ENCODE data around the gene GPATCH2.

The GPATCH2 gene

DNA sequence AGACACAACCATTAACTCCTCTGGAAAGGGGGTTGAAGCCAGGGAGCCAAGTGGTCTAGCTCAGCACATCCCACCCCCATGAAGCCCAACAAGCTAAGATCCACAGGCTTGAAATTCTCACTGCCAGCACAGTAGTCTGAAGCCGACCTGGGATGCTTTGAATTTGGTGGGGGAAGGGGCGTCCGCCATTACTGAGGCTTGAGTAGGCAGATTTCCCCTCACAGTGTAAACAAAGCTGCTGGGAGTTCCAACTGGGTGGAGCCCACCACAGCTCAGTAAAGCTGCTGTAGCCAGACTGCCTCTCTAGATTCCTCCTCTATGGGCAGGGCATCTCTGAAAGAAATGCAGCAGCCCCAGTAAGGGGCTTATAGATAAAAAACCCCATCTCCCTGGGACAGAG is 193.5 kb downstream of the GPATCH2 start:
- TF ChIP-seq, protein P1, sequence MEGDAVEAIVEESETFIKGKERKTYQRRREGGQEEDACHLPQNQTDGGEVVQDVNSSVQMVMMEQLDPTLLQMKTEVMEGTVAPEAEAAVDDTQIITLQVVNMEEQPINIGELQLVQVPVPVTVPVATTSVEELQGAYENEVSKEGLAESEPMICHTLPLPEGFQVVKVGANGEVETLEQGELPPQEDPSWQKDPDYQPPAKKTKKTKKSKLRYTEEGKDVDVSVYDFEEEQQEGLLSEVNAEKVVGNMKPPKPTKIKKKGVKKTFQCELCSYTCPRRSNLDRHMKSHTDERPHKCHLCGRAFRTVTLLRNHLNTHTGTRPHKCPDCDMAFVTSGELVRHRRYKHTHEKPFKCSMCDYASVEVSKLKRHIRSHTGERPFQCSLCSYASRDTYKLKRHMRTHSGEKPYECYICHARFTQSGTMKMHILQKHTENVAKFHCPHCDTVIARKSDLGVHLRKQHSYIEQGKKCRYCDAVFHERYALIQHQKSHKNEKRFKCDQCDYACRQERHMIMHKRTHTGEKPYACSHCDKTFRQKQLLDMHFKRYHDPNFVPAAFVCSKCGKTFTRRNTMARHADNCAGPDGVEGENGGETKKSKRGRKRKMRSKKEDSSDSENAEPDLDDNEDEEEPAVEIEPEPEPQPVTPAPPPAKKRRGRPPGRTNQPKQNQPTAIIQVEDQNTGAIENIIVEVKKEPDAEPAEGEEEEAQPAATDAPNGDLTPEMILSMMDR (IDR thresholded peaks at IDR 0.05): no peak
- intact Hi-C loops (cut with DNase I; ENCODE audit: low total_unique reads): no loop called here
- peaks cover 11 to 21% (median 16%) of the 10 kb centered on the region in 3 donors for H3K36me3 ChIP-seq
- H3K4me3 ChIP-seq: no peak overlapping the region
- no peak overlapping the region for H3K27ac ChIP-seq
- H3K9me3 ChIP-seq: peaks cover 0 to 8% (median 0%) of the 10 kb centered on the region in 3 donors
- DNase-seq: no peak
- H3K27me3 ChIP-seq: no peaks in the 10 kb centered on the region
- H3K4me1 ChIP-seq: no peaks in the 10 kb centered on the region

- H3K36me3 ChIP-seq: peaks cover 16 to 34% (median 19%) of the 10 kb centered on the region in 3 donors
- no peaks in the 10 kb centered on the region for H3K4me1 ChIP-seq
- no peaks in the 10 kb centered on the region for H3K27me3 ChIP-seq
- TF ChIP-seq, protein P1 (IDR thresholded peaks at IDR 0.05): no peak
- H3K4me3 ChIP-seq: no peak overlapping the region
- no peak overlapping the region for H3K27ac ChIP-seq
- intact Hi-C loops (cut with DNase I; ENCODE audit: low total_unique reads): no loop called here
- H3K9me3 ChIP-seq: peaks cover 0 to 8% (median 0%) of the 10 kb centered on the region in 3 donors
- DNase-seq: no peak
These were observed 195.7 kb downstream of the GPATCH2 start for GRCh38 chr1:217435204-217435603.

- H3K9me3 ChIP-seq: no peaks in the 10 kb centered on the region
- DNase-seq: no peak
- no peak overlapping the region for H3K4me3 ChIP-seq
- no peaks in the 10 kb centered on the region for H3K27me3 ChIP-seq
- intact Hi-C loops (cut with DNase I; ENCODE audit: low total_unique reads): no loop called here
- no peak overlapping the region for H3K27ac ChIP-seq
- no peaks in the 10 kb centered on the region for H3K4me1 ChIP-seq
- H3K36me3 ChIP-seq: peaks cover 11 to 29% (median 19%) of the 10 kb centered on the region in 3 donors
- TF ChIP-seq, protein P1 (IDR thresholded peaks at IDR 0.05): no peak
These were observed 197.2 kb downstream of the GPATCH2 start for GRCh38 chr1:217433664-217434063.

- DNase-seq: no peak
- Histone ChIP-seq H3K27me3 (no peaks in the 10 kb centered on the region), H3K4me3 (no peak overlapping the region), H3K4me1 (no peaks in the 10 kb centered on the region), H3K27ac (no peak overlapping the region), H3K9me3 (no peaks in the 10 kb centered on the region), H3K36me3 (peaks cover 4 to 18% (median 11%) of the 10 kb centered on the region in 3 donors)
- intact Hi-C loops (cut with DNase I; ENCODE audit: low total_unique reads): no loop called here
- TF ChIP-seq, protein P1 (IDR thresholded peaks at IDR 0.05): no peak
These were observed 198.6 kb downstream of the GPATCH2 start for GRCh38 chr1:217432339-217432738.

- intact Hi-C loops (cut with DNase I; ENCODE audit: low total_unique reads): no loop called here
- no peaks in the 10 kb centered on the region for H3K9me3 ChIP-seq
- no peak overlapping the region for H3K27ac ChIP-seq
These were observed 199.5 kb downstream of the GPATCH2 start for GRCh38 chr1:217431395-217431794.

More at GRCh38 chr1:217431395-217431794, 199.5 kb downstream of the GPATCH2 start:
- peaks cover 0 to 13% (median 8%) of the 10 kb centered on the region in 3 donors for H3K36me3 ChIP-seq
- H3K27me3 ChIP-seq: no peaks in the 10 kb centered on the region
- H3K4me1 ChIP-seq: no peaks in the 10 kb centered on the region
- TF ChIP-seq, protein P1 (IDR thresholded peaks at IDR 0.05): no peak
- DNase-seq: no peak
- no peak overlapping the region for H3K4me3 ChIP-seq
